Middle frontal gyrus (tissue), 1 donor: ENCODE measurements around the gene SOBP.

Source experiments
- DNase-seq: peaks from one replicate; pipeline ENCODE4 v3.0.0-alpha.2; 2015; ENCODE audit warnings: low spot score; ENCODE audit errors: extremely low spot score

Gene SOBP

GRCh38 chr6:107656401-107656800, 166.5 kb downstream of the SOBP start:
- no peak for DNase-seq

GRCh38 chr6:107656883-107657282, 167.0 kb downstream of the SOBP start:
- no peak for DNase-seq

- DNase-seq = no peak
Observed at GRCh38 chr6:107657373-107657754, 167.4 kb downstream of the SOBP start.

- DNase-seq = no peak
Observed at GRCh38 chr6:107657755-107658461, 168.0 kb downstream of the SOBP start.

- no peak for DNase-seq
Observed at GRCh38 chr6:107658920-107659865, 169.3 kb downstream of the SOBP start.

- no peak for DNase-seq
Observed at GRCh38 chr6:107660839-107661238, 170.9 kb downstream of the SOBP start.

GRCh38 chr6:107661291-107661690, 171.4 kb downstream of the SOBP start:
- no peak for DNase-seq

GRCh38 chr6:107662333-107662732, 172.4 kb downstream of the SOBP start:
- DNase-seq = no peak

- no peak for DNase-seq
Observed at GRCh38 chr6:107663308-107663707, 173.4 kb downstream of the SOBP start.

- no peak for DNase-seq
Observed at GRCh38 chr6:107665382-107665781, 175.5 kb downstream of the SOBP start.

GRCh38 chr6:107666084-107666980, 176.4 kb downstream of the SOBP start:
- no peak for DNase-seq

GRCh38 chr6:107666981-107667601, 177.2 kb downstream of the SOBP start:
- no peak for DNase-seq

- no peak for DNase-seq
Observed at GRCh38 chr6:107667790-107668189, 177.9 kb downstream of the SOBP start.

- DNase-seq = no peak
Observed at GRCh38 chr6:107668743-107669474, 179.0 kb downstream of the SOBP start.

GRCh38 chr6:107670792-107671199, 180.9 kb downstream of the SOBP start:
- DNase-seq = no peak

GRCh38 chr6:107673076-107673494, 183.2 kb downstream of the SOBP start:
- no peak for DNase-seq

- peak; percentile 71 for DNase-seq
Observed at GRCh38 chr6:107674995-107675738, 185.2 kb downstream of the SOBP start.

- DNase-seq = no peak
Observed at GRCh38 chr6:107676042-107676441, 186.1 kb downstream of the SOBP start.

GRCh38 chr6:107677399-107677798, 187.5 kb downstream of the SOBP start:
- DNase-seq = no peak

GRCh38 chr6:107679457-107679856, 189.5 kb downstream of the SOBP start:
- DNase-seq = peak; percentile 39
